PC-9 (cell line): ENCODE data around the gene TRAPPC8.

ENCODE experiments used
- CTCF ChIP-seq: fragments of 200-600 bp; sonication (generic); conservative IDR thresholded peaks from 2 replicates; pipeline ENCODE4 v1.6.1; 2017; ENCODE audit warnings: mixed run types, antibody characterized with exemption, mild to moderate bottlenecking, moderate library complexity
- EZH2 ChIP-seq: fragments of 200-600 bp; sonication (generic); IDR thresholded peaks from 2 replicates; pipeline ENCODE4 v1.8.0; 2017; ENCODE audit warnings: antibody characterized with exemption, low read depth

GRCh38 chr18:31918733-31919132 lies 24.2 kb downstream of the TRAPPC8 start:
- no peak for TF ChIP-seq CTCF
- no peak for TF ChIP-seq EZH2
